PC-9 (cell line): ENCODE measurements around the gene C1orf21.

Experiments used
- EZH2 ChIP-seq: fragments of 200-600 bp; sonication (generic); IDR thresholded peaks from 2 replicates; pipeline ENCODE4 v1.8.0; 2017; ENCODE audit warnings: antibody characterized with exemption, low read depth
- TF ChIP-seq, protein P1 (sequence below): fragments of 200-600 bp; sonication (generic); conservative IDR thresholded peaks from 2 replicates; pipeline ENCODE4 v1.6.1; 2017; ENCODE audit warnings: mixed run types, antibody characterized with exemption, mild to moderate bottlenecking, moderate library complexity

DNA sequence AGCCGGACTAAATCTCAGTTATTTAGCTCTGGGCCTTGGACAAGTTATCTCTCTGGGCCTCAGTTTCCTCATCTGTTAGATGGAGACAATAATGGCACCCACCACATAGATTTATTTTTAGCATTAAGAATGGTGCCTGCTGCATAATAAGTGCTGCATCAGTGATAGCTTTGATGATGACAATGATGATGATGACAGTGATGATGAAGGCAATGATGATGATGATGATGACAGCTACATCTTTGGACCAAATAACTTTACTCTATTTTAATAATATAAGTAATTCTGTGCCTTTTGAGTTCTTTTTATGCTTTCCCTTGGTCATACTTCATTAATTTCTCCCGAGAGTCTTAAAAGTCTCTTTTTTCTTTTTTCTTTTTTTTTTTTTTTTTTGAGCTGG is 143.4 kb downstream of the C1orf21 start:
- TF ChIP-seq, protein P1, sequence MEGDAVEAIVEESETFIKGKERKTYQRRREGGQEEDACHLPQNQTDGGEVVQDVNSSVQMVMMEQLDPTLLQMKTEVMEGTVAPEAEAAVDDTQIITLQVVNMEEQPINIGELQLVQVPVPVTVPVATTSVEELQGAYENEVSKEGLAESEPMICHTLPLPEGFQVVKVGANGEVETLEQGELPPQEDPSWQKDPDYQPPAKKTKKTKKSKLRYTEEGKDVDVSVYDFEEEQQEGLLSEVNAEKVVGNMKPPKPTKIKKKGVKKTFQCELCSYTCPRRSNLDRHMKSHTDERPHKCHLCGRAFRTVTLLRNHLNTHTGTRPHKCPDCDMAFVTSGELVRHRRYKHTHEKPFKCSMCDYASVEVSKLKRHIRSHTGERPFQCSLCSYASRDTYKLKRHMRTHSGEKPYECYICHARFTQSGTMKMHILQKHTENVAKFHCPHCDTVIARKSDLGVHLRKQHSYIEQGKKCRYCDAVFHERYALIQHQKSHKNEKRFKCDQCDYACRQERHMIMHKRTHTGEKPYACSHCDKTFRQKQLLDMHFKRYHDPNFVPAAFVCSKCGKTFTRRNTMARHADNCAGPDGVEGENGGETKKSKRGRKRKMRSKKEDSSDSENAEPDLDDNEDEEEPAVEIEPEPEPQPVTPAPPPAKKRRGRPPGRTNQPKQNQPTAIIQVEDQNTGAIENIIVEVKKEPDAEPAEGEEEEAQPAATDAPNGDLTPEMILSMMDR: no peak
- TF ChIP-seq EZH2: no peak
